Thymus (tissue), 2 donors: ENCODE measurements around the gene RIT1. TPM values are rescaled to one million over a fixed set of nuclear protein-coding genes. Genes with fewer than 3 reads are reported as not detected.

ENCODE experiments used
- polyA plus RNA-seq: library from polyadenylated mRNA; stranded (reverse); fragments of 200-250 nt; gene quantifications from one replicate; pipeline ENCODE4 v1.2.3, GENCODE V29; 2013
- total RNA-seq: library from RNA; stranded (reverse); fragments of 120-200 nt; gene quantifications from one replicate; pipeline ENCODE4 v1.2.4, GENCODE V29; 2013
- donor health status: healthy.

RIT1 gene
- total and polyA plus RNA-seq, 2 donors: 17.2 to 24.4 TPM

Other genes starting within 250 kb of the RIT1 start
- gene YY1AP1, start 222.6 kb downstream of the RIT1 start, total RNA-seq: 109 TPM
- 46.0 TPM for gene YY1AP1, start 222.6 kb downstream of the RIT1 start, polyA plus RNA-seq
- gene DAP3, start 222.3 kb downstream of the RIT1 start, total RNA-seq: 63.7 TPM
- gene DAP3, start 222.3 kb downstream of the RIT1 start, polyA plus RNA-seq: 156 TPM
- gene GON4L, start 54.1 kb downstream of the RIT1 start, total RNA-seq: 31.6 TPM
- gene GON4L, start 54.1 kb downstream of the RIT1 start, polyA plus RNA-seq: 33.0 TPM
- gene SYT11, start 51.8 kb downstream of the RIT1 start, total RNA-seq: 3.6 TPM
- 3.3 TPM for gene SYT11, start 51.8 kb downstream of the RIT1 start, polyA plus RNA-seq
- 31.3 TPM for gene KHDC4, start 23.1 kb upstream of the RIT1 start, total RNA-seq
- 45.8 TPM for gene KHDC4, start 23.1 kb upstream of the RIT1 start, polyA plus RNA-seq
- gene RXFP4, start 30.3 kb upstream of the RIT1 start, total RNA-seq: not detected
- 0.18 TPM for gene RXFP4, start 30.3 kb upstream of the RIT1 start, polyA plus RNA-seq
- gene ARHGEF2, start 67.2 kb upstream of the RIT1 start, total RNA-seq: 42.3 TPM
- 58.5 TPM for gene ARHGEF2, start 67.2 kb upstream of the RIT1 start, polyA plus RNA-seq
- gene SSR2, start 109.6 kb upstream of the RIT1 start, total RNA-seq: 262 TPM
- gene SSR2, start 109.6 kb upstream of the RIT1 start, polyA plus RNA-seq: 251 TPM
- gene UBQLN4, start 142.4 kb upstream of the RIT1 start, total RNA-seq: 10.4 TPM
- gene UBQLN4, start 142.4 kb upstream of the RIT1 start, polyA plus RNA-seq: 15.1 TPM
- gene LAMTOR2, start 143.4 kb upstream of the RIT1 start, total RNA-seq: 75.9 TPM
- gene LAMTOR2, start 143.4 kb upstream of the RIT1 start, polyA plus RNA-seq: 82.2 TPM
- gene RAB25, start 149.8 kb upstream of the RIT1 start, total RNA-seq: 17.6 TPM
- gene RAB25, start 149.8 kb upstream of the RIT1 start, polyA plus RNA-seq: 43.1 TPM
- 1.3 TPM for gene MEX3A, start 171.1 kb upstream of the RIT1 start, total RNA-seq
- 0.55 TPM for gene MEX3A, start 171.1 kb upstream of the RIT1 start, polyA plus RNA-seq
- gene LMNA, start 203.4 kb upstream of the RIT1 start, total RNA-seq: 51.6 TPM
- 68.3 TPM for gene LMNA, start 203.4 kb upstream of the RIT1 start, polyA plus RNA-seq
- 6.4 TPM for gene SEMA4A, start 242.2 kb upstream of the RIT1 start, total RNA-seq
- 14.8 TPM for gene SEMA4A, start 242.2 kb upstream of the RIT1 start, polyA plus RNA-seq